ENCODE data around the gene PTGIR.
"Not testable (repeated sequence)": the region's sequence is repeated elsewhere in the genome, so short reads cannot be mapped to it uniquely, and the experiment has no call there.

The PTGIR gene

GRCh38 chr19:46637224-46637623 lies 12.3 kb upstream of the PTGIR start:
- no peak overlapping the region for H3K27ac ChIP-seq (ENCODE audit: low read depth in 2 of 2, low read length in 2 of 2)
- H3K9me3 ChIP-seq (ENCODE audit: control insufficient read depth in 2 of 2, low read length in 2 of 2) = no peaks in the 10 kb centered on the region
- no peaks in the 10 kb centered on the region for H3K36me3 ChIP-seq (ENCODE audit: control insufficient read depth in 2 of 2, insufficient read depth in 2 of 2, low read length in 2 of 2)
- no peak overlapping the region for H3K9ac ChIP-seq (ENCODE audit: low read depth in 1 of 2, low read length in 2 of 2)
- peaks cover 40 to 52% of the 10 kb centered on the region in 2 donors for H3K27me3 ChIP-seq (ENCODE audit: control insufficient read depth in 2 of 2, insufficient read depth in 2 of 2, low read length in 2 of 2)
- H3K4me3 ChIP-seq (ENCODE audit: low read length in 2 of 2) = no peak overlapping the region
- H3K4me1 ChIP-seq (ENCODE audit: control insufficient read depth in 2 of 2, insufficient read depth in 2 of 2, low read length in 2 of 2) = peaks cover 13 to 29% of the 10 kb centered on the region in 2 donors

- H3K4me1 ChIP-seq (ENCODE audit: control insufficient read depth in 2 of 2, insufficient read depth in 2 of 2, low read length in 2 of 2) = peaks cover 13 to 29% of the 10 kb centered on the region in 2 donors
- H3K27ac ChIP-seq (ENCODE audit: low read depth in 2 of 2, low read length in 2 of 2) = no peak within 1 kb of the TSS
- H3K36me3 ChIP-seq (ENCODE audit: control insufficient read depth in 2 of 2, insufficient read depth in 2 of 2, low read length in 2 of 2) = no peaks in the 10 kb centered on the region
- H3K9ac ChIP-seq (ENCODE audit: low read depth in 1 of 2, low read length in 2 of 2) = no peak within 1 kb of the TSS
- H3K9me3 ChIP-seq (ENCODE audit: control insufficient read depth in 2 of 2, low read length in 2 of 2) = no peaks in the 10 kb centered on the region
- H3K4me3 ChIP-seq (ENCODE audit: low read length in 2 of 2) = no peak within 1 kb of the TSS
- peaks cover 48 to 60% of the 10 kb centered on the region in 2 donors for H3K27me3 ChIP-seq (ENCODE audit: control insufficient read depth in 2 of 2, insufficient read depth in 2 of 2, low read length in 2 of 2)
Measured at GRCh38 chr19:46635920-46636761, 11.3 kb upstream of the PTGIR start, which contains the start of gene GNG8. GNG8 (minus strand) TSS chr19:46636202; CDS start chr19:46634682, 1,520 bp downstream.

- no peak overlapping the region for H3K4me3 ChIP-seq (ENCODE audit: low read length in 2 of 2)
- no peak overlapping the region for H3K27ac ChIP-seq (ENCODE audit: low read depth in 2 of 2, low read length in 2 of 2)
- peaks cover 37 to 48% of the 10 kb centered on the region in 2 donors for H3K27me3 ChIP-seq (ENCODE audit: control insufficient read depth in 2 of 2, insufficient read depth in 2 of 2, low read length in 2 of 2)
Measured at GRCh38 chr19:46634656-46635218, 9.8 kb upstream of the PTGIR start.

GRCh38 chr19:46634045-46634655 lies 9.3 kb upstream of the PTGIR start:
- H3K9ac ChIP-seq (ENCODE audit: low read depth in 1 of 2, low read length in 2 of 2) = no peak overlapping the region
- peak overlapping the region; percentile 14 to 71 for H3K4me3 ChIP-seq (ENCODE audit: low read length in 2 of 2)

More at GRCh38 chr19:46634656-46635218, 9.8 kb upstream of the PTGIR start:
- Histone ChIP-seq H3K9ac (ENCODE audit: low read depth in 1 of 2, low read length in 2 of 2) (no peak overlapping the region), H3K9me3 (ENCODE audit: control insufficient read depth in 2 of 2, low read length in 2 of 2) (no peaks in the 10 kb centered on the region), H3K36me3 (ENCODE audit: control insufficient read depth in 2 of 2, insufficient read depth in 2 of 2, low read length in 2 of 2) (no peaks in the 10 kb centered on the region), H3K4me1 (ENCODE audit: control insufficient read depth in 2 of 2, insufficient read depth in 2 of 2, low read length in 2 of 2) (peaks cover 13 to 26% of the 10 kb centered on the region in 2 donors)

GRCh38 chr19:46633130-46633529 lies 8.2 kb upstream of the PTGIR start:
- peaks cover 9 to 13% of the 10 kb centered on the region in 2 donors for H3K4me1 ChIP-seq (ENCODE audit: control insufficient read depth in 2 of 2, insufficient read depth in 2 of 2, low read length in 2 of 2)
- no peaks in the 10 kb centered on the region for H3K36me3 ChIP-seq (ENCODE audit: control insufficient read depth in 2 of 2, insufficient read depth in 2 of 2, low read length in 2 of 2)
- H3K27ac ChIP-seq (ENCODE audit: low read depth in 2 of 2, low read length in 2 of 2) = no peak overlapping the region
- no peaks in the 10 kb centered on the region for H3K9me3 ChIP-seq (ENCODE audit: control insufficient read depth in 2 of 2, low read length in 2 of 2)
- peaks cover 32 to 35% of the 10 kb centered on the region in 2 donors for H3K27me3 ChIP-seq (ENCODE audit: control insufficient read depth in 2 of 2, insufficient read depth in 2 of 2, low read length in 2 of 2)
- no peak overlapping the region for H3K4me3 ChIP-seq (ENCODE audit: low read length in 2 of 2)
- H3K9ac ChIP-seq (ENCODE audit: low read depth in 1 of 2, low read length in 2 of 2) = no peak overlapping the region

More at GRCh38 chr19:46634045-46634655, 9.3 kb upstream of the PTGIR start:
- H3K36me3 ChIP-seq (ENCODE audit: control insufficient read depth in 2 of 2, insufficient read depth in 2 of 2, low read length in 2 of 2) = no peaks in the 10 kb centered on the region
- peaks cover 35 to 43% of the 10 kb centered on the region in 2 donors for H3K27me3 ChIP-seq (ENCODE audit: control insufficient read depth in 2 of 2, insufficient read depth in 2 of 2, low read length in 2 of 2)
- no peaks in the 10 kb centered on the region for H3K9me3 ChIP-seq (ENCODE audit: control insufficient read depth in 2 of 2, low read length in 2 of 2)
- H3K27ac ChIP-seq (ENCODE audit: low read depth in 2 of 2, low read length in 2 of 2) = no peak overlapping the region
- H3K4me1 ChIP-seq (ENCODE audit: control insufficient read depth in 2 of 2, insufficient read depth in 2 of 2, low read length in 2 of 2) = peaks cover 10 to 21% of the 10 kb centered on the region in 2 donors

- peaks cover 9 to 12% of the 10 kb centered on the region in 2 donors for H3K4me1 ChIP-seq (ENCODE audit: control insufficient read depth in 2 of 2, insufficient read depth in 2 of 2, low read length in 2 of 2)
- no peaks in the 10 kb centered on the region for H3K36me3 ChIP-seq (ENCODE audit: control insufficient read depth in 2 of 2, insufficient read depth in 2 of 2, low read length in 2 of 2)
- no peak overlapping the region for H3K9ac ChIP-seq (ENCODE audit: low read depth in 1 of 2, low read length in 2 of 2)
- H3K9me3 ChIP-seq (ENCODE audit: control insufficient read depth in 2 of 2, low read length in 2 of 2) = no peaks in the 10 kb centered on the region
- H3K27me3 ChIP-seq (ENCODE audit: control insufficient read depth in 2 of 2, insufficient read depth in 2 of 2, low read length in 2 of 2) = peaks cover 23 to 26% of the 10 kb centered on the region in 2 donors
- no peak overlapping the region for H3K4me3 ChIP-seq (ENCODE audit: low read length in 2 of 2)
- H3K27ac ChIP-seq (ENCODE audit: low read depth in 2 of 2, low read length in 2 of 2) = no peak overlapping the region
Measured at GRCh38 chr19:46631481-46631880, 6.6 kb upstream of the PTGIR start.

GRCh38 chr19:46630586-46631205 lies 5.8 kb upstream of the PTGIR start:
- no peaks in the 10 kb centered on the region for H3K9me3 ChIP-seq (ENCODE audit: control insufficient read depth in 2 of 2, low read length in 2 of 2)
- peaks cover 18 to 22% of the 10 kb centered on the region in 2 donors for H3K27me3 ChIP-seq (ENCODE audit: control insufficient read depth in 2 of 2, insufficient read depth in 2 of 2, low read length in 2 of 2)
- H3K9ac ChIP-seq (ENCODE audit: low read depth in 1 of 2, low read length in 2 of 2) = no peak overlapping the region
- H3K4me3 ChIP-seq (ENCODE audit: low read length in 2 of 2) = no peak overlapping the region
- no peaks in the 10 kb centered on the region for H3K36me3 ChIP-seq (ENCODE audit: control insufficient read depth in 2 of 2, insufficient read depth in 2 of 2, low read length in 2 of 2)
- H3K27ac ChIP-seq (ENCODE audit: low read depth in 2 of 2, low read length in 2 of 2) = no peak overlapping the region
- H3K4me1 ChIP-seq (ENCODE audit: control insufficient read depth in 2 of 2, insufficient read depth in 2 of 2, low read length in 2 of 2) = peaks cover 9 to 12% of the 10 kb centered on the region in 2 donors

- Histone ChIP-seq H3K27me3 (ENCODE audit: control insufficient read depth in 2 of 2, insufficient read depth in 2 of 2, low read length in 2 of 2) (peaks cover 16 to 18% of the 10 kb centered on the region in 2 donors), H3K9me3 (ENCODE audit: control insufficient read depth in 2 of 2, low read length in 2 of 2) (no peaks in the 10 kb centered on the region), H3K9ac (ENCODE audit: low read depth in 1 of 2, low read length in 2 of 2) (no peak overlapping the region), H3K36me3 (ENCODE audit: control insufficient read depth in 2 of 2, insufficient read depth in 2 of 2, low read length in 2 of 2) (no peaks in the 10 kb centered on the region), H3K4me3 (ENCODE audit: low read length in 2 of 2) (no peak overlapping the region), H3K27ac (ENCODE audit: low read depth in 2 of 2, low read length in 2 of 2) (no peak overlapping the region), H3K4me1 (ENCODE audit: control insufficient read depth in 2 of 2, insufficient read depth in 2 of 2, low read length in 2 of 2) (peaks cover 9 to 12% of the 10 kb centered on the region in 2 donors)
Measured at GRCh38 chr19:46629546-46630025, 4.7 kb upstream of the PTGIR start.

GRCh38 chr19:46628970-46629369 lies 4.1 kb upstream of the PTGIR start:
- not testable (repeated sequence) for H3K4me3 ChIP-seq (ENCODE audit: low read length in 2 of 2); H3K27ac ChIP-seq (ENCODE audit: low read depth in 2 of 2, low read length in 2 of 2); H3K36me3 ChIP-seq (ENCODE audit: control insufficient read depth in 2 of 2, insufficient read depth in 2 of 2, low read length in 2 of 2); H3K9me3 ChIP-seq (ENCODE audit: control insufficient read depth in 2 of 2, low read length in 2 of 2); H3K9ac ChIP-seq (ENCODE audit: low read depth in 1 of 2, low read length in 2 of 2)
- Histone ChIP-seq H3K4me1 (ENCODE audit: control insufficient read depth in 2 of 2, insufficient read depth in 2 of 2, low read length in 2 of 2) (peaks cover 10 to 11% of the 10 kb centered on the region in 2 donors), H3K27me3 (ENCODE audit: control insufficient read depth in 2 of 2, insufficient read depth in 2 of 2, low read length in 2 of 2) (peaks cover 15 to 18% of the 10 kb centered on the region in 2 donors)
